PC-9 (cell line): ENCODE data around the gene FGF1.

Experiments
- EZH2 ChIP-seq: fragments of 200-600 bp; sonication (generic); IDR thresholded peaks from 2 replicates; pipeline ENCODE4 v1.8.0; 2017; ENCODE audit warnings: antibody characterized with exemption, low read depth
- TF ChIP-seq, protein P1 (sequence below): fragments of 200-600 bp; sonication (generic); conservative IDR thresholded peaks from 2 replicates; pipeline ENCODE4 v1.6.1; 2017; ENCODE audit warnings: mixed run types, antibody characterized with exemption, mild to moderate bottlenecking, moderate library complexity

DNA sequence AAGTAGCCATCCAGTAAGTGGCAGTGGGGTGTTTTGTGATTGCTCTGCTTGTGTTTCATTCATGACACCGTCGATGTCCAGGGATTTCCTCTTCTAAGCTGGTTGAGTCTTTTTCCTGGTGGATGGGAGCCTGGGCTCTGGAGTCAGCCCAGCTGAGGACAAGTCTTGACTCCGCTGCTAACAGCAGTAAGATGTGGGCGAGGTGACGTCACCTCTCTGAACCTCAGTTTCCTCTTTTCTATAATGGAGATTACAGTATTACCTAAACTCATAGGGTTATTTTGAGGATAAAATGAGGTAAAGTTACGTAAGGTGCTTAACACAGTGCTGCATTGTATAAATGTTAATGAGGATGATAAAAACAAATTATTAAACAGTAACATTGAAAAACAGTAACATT, 21.3 kb downstream of the FGF1 start:
- TF ChIP-seq, protein P1, sequence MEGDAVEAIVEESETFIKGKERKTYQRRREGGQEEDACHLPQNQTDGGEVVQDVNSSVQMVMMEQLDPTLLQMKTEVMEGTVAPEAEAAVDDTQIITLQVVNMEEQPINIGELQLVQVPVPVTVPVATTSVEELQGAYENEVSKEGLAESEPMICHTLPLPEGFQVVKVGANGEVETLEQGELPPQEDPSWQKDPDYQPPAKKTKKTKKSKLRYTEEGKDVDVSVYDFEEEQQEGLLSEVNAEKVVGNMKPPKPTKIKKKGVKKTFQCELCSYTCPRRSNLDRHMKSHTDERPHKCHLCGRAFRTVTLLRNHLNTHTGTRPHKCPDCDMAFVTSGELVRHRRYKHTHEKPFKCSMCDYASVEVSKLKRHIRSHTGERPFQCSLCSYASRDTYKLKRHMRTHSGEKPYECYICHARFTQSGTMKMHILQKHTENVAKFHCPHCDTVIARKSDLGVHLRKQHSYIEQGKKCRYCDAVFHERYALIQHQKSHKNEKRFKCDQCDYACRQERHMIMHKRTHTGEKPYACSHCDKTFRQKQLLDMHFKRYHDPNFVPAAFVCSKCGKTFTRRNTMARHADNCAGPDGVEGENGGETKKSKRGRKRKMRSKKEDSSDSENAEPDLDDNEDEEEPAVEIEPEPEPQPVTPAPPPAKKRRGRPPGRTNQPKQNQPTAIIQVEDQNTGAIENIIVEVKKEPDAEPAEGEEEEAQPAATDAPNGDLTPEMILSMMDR, result no peak
- no peak for TF ChIP-seq EZH2
